HG02571 (cell line): Measurements from ENCODE around the gene PLGRKT.
"Not testable (repeated sequence)": the region's sequence is repeated elsewhere in the genome, so short reads cannot be mapped to it uniquely, and the experiment has no call there.

Source experiments
- ATAC-seq: cut with Tn5 transposase; IDR thresholded peaks from one replicate; pipeline ENCODE4 v1.9.1; 2021; ENCODE audit warnings: mild to moderate bottlenecking, moderate library complexity; ENCODE audit not compliant: unreplicated experiment

PLGRKT gene

DNA sequence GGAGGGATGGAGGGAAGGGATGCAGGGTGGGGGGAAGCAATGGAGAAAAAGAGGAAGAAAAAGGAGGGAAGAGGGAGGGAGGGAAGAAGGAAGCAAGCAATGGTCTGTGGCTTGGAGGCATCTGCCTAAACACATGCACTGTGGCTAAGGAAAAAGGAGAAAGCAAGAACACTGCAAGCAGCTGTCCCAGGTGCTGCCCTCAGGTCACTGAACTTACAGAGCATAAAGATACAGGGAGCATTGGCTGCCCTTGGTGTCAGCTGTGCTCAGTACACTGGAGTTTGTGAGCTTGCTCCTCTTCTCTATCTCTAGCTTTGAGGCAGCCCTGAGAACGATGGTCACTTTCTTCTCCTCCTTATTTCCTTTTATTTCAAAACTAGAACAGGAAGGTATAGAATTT, 116.1 kb downstream of the PLGRKT start:
- not testable (repeated sequence) for ATAC-seq

- no peak for ATAC-seq
Observed at GRCh38 chr9:5321058-5321457, 116.7 kb downstream of the PLGRKT start.

DNA sequence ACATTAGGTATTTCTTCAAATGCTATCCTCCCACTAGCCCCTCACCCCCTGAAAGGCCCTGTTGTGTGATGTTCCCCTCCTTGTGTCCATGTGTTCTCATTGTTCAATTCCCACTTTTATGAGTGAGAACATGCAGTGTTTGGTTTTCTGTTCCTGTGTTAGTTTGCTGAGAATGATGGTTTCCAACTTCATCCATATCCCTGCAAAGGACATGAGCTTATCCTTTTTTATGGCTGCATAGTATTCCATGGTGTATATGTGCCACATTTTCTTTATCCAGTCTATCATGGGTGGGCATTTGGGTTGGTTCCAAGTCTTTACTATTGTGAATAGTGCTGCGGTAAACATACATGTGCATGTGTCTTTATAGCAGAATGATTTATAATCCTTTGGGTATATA, 121.3 kb downstream of the PLGRKT start:
- ATAC-seq = not testable (repeated sequence)

GRCh38 chr9:5315187-5315923, 122.4 kb downstream of the PLGRKT start:
- no peak for ATAC-seq

DNA sequence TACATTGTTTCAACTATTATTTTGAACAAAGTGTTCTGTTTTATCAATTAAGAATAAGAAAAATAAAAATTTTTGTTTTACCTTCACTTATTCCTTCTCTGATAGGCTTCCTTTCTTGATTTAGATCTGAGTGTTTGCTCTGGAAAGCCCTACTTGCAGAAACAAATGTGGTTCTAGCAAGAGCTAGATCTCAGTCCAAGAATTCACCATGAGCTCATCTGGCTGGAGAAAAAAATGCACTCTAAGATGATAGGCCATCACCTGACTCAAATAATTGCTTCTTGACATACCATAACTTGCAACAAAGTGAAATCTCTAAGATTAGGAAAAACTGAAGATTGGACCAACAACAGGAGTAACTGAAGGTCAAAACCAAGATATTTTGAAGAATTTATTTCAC, 126.9 kb downstream of the PLGRKT start:
- no peak for ATAC-seq
